HG02884 (cell line): Measurements from ENCODE around the gene C19orf81.
"Not testable (repeated sequence)": the region's sequence is repeated elsewhere in the genome, so short reads cannot be mapped to it uniquely, and the experiment has no call there.

ENCODE experiments used
- ATAC-seq: cut with Tn5 transposase; IDR thresholded peaks from one replicate; pipeline ENCODE4 v1.9.1; 2021; ENCODE audit warnings: mild to moderate bottlenecking, moderate library complexity; ENCODE audit not compliant: unreplicated experiment

C19orf81 gene

GRCh38 chr19:50649433-50650391 is at the start of gene C19orf81:
Gene C19orf81, plus strand, starts transcription at chr19:50649445. Its CDS starts 0 bp downstream, at chr19:50649445.
- ATAC-seq: no peak

DNA sequence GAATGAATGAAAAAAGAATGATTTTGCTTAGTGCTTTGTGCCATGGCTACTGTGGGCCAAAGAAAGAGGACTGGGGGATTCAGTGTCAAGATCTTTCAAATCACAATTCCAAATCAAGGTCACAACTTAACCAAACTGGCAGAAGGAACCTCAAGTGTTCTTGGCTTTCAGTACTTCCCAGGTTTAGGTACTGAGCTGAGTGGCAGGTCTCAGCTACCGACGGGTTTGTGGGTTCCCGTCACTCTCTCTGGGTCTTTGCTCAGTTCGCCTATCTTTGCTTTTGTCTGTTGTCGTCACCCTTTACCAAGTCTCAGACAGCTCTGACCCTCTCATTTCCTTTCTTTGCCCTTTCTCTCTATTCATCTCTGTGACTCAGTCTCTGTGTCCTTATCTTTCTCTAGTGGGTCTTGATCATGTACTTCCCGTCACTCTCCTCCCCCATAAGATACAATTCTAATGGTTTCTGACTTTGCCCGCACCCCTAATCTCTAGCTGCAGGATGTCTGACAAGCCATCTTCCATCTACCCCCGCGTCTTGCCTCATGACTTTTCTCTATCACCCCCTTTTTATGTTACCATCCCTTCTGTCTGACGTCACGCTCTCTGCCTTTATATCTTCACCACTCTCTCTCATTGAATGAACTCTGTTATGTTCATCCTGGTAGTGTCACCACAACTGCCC is 47.7 kb upstream of the C19orf81 start:
- ATAC-seq: no peak

DNA sequence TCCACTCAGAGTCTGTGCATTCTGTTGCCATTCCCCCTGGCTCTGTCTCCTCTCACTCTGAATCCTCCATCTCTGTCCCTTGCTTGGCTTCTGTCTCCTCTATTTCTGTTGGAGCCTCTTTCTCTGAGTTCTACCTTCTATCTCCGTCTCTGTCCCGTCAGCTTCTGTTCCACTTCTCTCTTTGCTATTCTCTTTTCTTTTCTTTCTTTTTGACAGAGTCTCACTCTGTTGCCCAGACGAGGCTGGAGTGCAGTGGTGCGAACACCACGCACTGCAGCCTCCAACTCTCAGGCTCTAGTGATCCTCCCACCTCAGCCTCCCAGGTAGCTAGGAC is 47.2 kb upstream of the C19orf81 start:
- ATAC-seq: no peak

- ATAC-seq: no peak
Observed at GRCh38 chr19:50602496-50602895, 46.7 kb upstream of the C19orf81 start.

DNA sequence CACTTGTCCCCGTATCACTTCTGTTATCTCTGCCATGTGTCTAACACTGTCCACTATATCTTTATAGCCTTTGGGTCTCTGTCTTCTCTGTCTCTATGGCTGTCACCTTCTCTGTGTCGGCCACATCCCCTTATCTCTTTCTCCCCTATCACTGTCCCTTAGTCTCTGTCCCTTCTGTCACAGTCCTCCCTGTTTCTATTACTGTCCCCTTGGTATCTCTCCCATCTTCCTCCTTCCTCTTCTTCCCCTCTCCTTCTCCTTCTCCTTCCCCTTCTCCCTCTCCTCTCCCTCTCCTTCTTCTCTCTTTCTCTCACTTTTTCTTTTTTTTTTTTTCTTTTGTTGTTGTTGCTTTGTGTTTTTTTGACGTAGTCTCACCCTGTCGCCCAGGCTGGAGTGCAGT is 46.3 kb upstream of the C19orf81 start:
- no peak for ATAC-seq

DNA sequence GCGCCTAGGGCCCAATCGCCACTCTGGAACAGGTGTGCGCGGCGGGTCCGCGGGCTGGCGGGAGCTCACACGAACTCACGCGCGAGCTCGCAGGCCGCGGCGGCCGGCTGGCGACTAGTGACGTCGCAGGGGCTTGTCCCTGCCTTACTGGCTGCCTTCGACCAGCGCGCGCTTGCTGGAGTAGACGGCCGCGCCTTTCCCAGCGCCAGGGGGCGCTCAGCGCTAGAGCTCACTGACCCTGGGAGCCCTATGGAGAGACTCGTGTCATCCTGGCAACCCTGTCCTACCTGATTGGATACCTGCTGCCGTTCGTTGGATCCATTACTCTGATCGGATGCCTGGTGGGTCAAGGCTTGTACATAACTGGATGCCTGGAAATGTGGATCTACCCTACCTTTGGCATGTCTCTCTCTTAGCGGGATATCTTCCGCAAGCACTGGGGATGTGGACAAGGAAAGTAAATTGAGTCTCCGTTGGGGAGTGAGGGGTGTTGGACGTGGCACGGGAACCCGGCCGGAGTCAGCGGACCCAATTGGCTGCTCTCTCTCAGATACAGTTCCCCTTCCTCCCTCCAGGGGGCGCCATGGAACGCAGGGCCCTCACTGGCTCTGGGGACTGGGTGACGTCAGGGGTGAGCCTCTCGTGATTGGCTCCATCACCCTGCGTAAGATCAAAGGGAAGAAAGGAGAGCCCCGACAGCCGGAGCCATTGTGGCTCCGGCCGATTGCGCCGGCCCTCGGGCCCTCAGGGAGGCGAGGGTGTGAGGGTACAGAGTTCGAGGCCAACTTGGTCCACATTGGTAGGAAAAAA is 44.8 kb upstream of the C19orf81 start:
- ATAC-seq: not testable (repeated sequence)

GRCh38 chr19:50606059-50606836 is 43.0 kb upstream of the C19orf81 start:
- ATAC-seq: not testable (repeated sequence)

- no peak for ATAC-seq
Observed at GRCh38 chr19:50607388-50607787, 41.9 kb upstream of the C19orf81 start.

- ATAC-seq: no peak
Observed at GRCh38 chr19:50607874-50608785, 41.1 kb upstream of the C19orf81 start.

- ATAC-seq: not testable (repeated sequence)
Observed at GRCh38 chr19:50612504-50613404, 36.5 kb upstream of the C19orf81 start.

DNA sequence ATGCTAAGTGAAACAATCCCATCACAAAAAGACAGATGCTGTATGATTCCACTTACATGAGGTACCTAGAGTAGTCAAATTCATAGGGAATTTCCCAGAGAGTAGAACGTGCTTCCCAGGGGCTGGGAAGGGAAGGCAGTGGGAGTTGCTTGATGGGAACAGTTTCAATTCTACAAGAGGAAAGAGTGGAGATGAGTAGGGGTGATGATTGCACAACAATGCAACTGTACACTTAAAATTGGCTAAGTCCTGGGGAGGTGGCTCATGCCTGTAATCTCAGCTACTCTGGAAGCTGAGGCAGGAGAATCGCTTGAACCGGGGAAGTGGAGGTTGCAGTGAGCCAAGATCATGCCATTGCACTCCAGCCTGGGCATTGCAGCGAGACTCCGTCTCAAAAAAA is 30.9 kb upstream of the C19orf81 start:
- not testable (repeated sequence) for ATAC-seq

DNA sequence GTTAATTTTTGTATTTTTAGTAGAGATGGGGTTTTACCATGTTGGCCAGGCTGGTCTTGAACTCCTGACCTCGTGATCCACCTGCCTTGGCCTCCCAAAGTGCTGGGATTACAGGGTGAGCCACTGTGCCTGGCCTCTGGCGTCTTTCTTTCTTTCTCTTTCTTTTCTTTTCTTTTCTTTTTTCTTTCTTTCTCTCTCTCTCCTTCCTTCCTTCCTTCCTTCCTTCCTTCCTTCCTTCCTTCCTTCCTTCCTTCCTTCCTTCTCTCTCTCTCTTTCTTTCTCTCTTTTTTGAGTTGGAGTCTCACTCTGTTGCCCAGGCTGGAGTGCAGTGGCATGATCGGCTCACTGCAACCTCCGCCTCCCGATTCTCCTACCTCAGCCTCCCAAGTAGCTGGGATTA is 30.1 kb upstream of the C19orf81 start:
- ATAC-seq: not testable (repeated sequence)

DNA sequence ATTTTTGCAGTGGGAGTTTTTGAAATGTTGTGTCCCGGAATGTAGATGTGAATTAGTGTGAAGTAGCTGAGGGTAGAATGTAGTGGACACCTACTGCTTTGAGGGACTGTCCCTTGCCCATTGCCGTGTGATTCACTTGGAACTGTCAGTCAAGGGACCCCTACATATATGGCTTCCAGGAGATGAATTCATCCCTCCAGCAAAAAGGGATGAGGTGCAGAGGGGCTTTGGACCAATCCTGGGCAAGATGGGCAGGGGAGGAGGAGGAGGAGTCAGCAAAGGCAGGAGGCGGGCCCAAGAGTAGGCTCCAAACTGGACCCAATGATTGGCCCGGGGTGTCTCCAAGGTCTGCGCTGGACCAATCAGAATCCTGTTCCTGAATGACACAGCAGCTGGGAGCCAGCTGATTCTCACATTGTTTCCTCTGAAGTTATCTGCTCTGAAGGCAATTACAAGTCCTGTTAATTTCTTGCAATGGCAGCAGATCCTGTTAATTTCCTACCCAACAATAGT is 28.8 kb upstream of the C19orf81 start:
- not testable (repeated sequence) for ATAC-seq

DNA sequence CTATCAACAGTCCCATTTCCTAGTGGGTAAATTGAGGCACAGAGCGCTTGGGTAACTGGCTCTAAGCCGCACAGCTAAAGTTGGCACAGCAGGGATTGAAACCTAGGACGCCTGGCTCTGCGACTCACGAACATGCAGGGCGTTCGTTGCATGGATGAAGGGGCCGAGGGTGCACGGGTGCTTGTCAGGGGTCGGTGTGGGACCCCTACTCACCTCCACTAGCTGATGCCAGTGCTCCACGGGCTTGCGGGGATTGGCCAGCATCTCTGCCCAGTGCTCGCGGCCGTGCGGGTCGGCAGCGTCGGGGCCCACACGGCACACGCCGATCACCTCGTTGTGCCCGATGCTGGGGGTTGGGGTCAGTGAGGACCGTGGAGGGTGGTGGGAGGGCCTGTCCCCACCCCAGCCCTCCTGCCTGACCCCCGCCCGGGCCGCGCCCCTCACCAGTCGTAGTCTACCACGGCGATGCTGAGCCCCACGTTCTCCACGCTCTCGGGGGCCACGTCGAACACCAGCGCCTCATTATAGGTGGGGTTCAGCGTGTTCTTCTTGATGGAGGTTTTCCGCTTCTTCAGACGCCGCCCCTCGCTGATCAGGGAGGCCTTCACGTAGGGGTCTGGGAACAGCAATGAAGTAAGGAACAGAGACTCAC is 24.2 kb upstream of the C19orf81 start:
- ATAC-seq: no peak

DNA sequence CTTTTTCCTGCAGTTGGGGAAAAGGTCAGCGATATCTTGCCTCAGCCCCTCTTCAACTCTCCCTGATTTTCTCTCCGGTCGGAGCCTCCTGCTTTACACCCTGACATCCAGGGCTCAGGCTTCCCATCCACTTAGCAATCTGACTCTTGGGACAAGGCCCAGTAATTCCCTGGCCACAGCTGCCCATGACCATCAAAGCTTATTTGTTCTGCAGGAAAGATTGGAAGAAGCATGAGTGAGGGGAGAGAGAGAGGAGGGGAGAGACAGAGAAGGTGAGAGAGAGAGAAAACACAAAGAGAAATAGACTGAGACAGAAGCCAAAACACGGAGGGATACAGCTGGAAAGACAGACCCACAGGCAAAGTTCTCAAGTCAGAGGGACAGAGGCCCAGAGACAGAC is 23.2 kb upstream of the C19orf81 start:
- ATAC-seq: no peak

DNA sequence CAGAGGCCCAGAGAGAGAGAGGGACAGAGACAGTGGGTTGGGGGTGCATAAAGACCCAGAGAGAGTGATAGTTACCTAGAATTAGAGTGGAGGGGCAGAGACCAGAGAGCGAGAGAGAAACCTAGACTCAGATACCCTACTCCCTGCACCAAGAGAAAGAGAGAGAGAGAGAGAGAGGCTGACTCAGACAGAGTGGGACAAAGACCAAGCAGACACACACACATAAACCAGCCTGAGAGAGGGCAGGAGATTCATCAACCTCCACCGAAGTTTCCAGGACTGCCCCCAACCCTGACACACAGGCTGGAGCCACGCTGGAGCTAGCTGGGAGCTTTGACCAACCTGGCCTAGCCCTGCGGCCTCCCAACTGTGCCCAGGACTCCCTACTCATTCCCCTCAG is 22.4 kb upstream of the C19orf81 start:
- no peak for ATAC-seq

GRCh38 chr19:50628146-50628545 is 21.1 kb upstream of the C19orf81 start:
- ATAC-seq: no peak

DNA sequence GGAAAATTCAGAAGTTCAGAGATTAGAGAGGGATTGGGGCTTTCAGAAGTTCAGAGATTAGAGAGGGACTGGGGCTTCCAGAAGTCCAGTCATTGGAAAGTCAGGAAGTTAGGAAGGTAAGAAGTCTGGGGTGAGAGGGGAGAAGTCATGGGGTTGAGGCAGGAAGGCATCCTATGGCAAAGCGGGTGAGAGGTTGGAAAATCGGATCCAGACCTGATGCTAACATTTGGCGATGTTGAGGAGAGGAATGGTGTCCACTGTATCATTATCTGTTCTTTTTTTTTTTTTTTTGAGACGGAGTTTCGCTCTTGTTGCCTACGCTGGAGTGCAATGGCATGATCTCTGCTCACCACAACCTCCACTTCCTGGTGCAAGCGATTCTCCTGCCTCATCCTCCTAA is 20.7 kb upstream of the C19orf81 start:
- no peak for ATAC-seq
